GM12801 (cell line): Measurements from ENCODE around the gene B3GNT8.

ENCODE experiments used
- CTCF ChIP-seq: IDR thresholded peaks from one replicate; pipeline ENCODE4 v1.5.1; 2011; ENCODE audit warnings: control low read depth; ENCODE audit not compliant: insufficient read length; ENCODE audit errors: extremely low read depth

The B3GNT8 gene

GRCh38 chr19:41409288-41409687 is 17.9 kb downstream of the B3GNT8 start:
- no peak for TF ChIP-seq CTCF

- TF ChIP-seq CTCF, result no peak
Measured at GRCh38 chr19:41408256-41408655, 18.9 kb downstream of the B3GNT8 start.

DNA sequence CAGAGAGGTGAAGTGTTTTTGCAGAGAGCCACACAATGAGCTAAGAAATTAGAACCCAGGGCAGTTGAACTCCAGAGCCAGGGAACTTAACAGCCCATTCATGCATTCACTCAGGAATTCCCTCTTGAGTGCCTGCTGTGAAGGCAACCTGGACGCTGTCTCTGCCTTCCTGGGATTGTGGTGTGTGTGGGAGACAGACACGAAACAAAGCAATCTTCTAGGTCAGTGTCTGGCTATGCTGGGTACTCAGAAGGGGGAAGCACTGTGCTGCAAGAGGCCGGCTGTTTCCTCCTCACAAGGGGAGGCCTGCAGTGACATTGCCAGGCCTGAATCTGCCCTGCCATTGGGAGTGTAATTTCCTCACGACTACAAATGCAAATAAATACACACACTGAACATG is 19.9 kb downstream of the B3GNT8 start:
- no peak for TF ChIP-seq CTCF

DNA sequence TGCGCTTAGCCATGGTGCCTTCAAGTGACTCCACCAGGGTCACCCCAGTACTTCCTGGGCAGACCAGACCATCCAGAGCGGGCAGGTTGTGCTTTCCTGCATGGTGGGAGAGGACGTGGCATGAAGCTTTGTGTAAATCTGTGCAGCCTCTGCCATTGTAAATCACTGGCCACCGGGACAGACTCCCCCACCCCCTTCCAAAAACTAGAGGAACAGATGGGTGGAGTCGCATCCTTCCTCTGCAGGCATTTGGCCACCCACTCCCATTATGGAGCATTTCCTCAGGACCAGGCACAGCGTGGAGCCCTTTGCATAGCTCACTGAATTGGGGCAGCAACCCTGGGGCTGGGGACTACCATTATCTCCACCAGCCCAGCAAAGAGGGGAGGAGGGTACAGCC is 21.4 kb downstream of the B3GNT8 start:
- no peak for TF ChIP-seq CTCF

GRCh38 chr19:41403181-41403970 is 23.8 kb downstream of the B3GNT8 start:
- TF ChIP-seq CTCF, result no peak

- no peak for TF ChIP-seq CTCF
Measured at GRCh38 chr19:41402010-41402409, 25.2 kb downstream of the B3GNT8 start.

- TF ChIP-seq CTCF, result no peak
Measured at GRCh38 chr19:41401483-41401882, 25.7 kb downstream of the B3GNT8 start.
